Endodermal cell (in vitro differentiated cells): ENCODE results near the gene ANLN. TPM values are rescaled to one million over a fixed set of nuclear protein-coding genes. Genes with fewer than 3 reads are reported as not detected.

ENCODE experiments used
- DNase-seq: peaks from one replicate; pipeline ENCODE4 v3.0.0-alpha.2; 2017
- H3K27ac ChIP-seq: 2 replicates; pipeline ENCODE4 v1.5.1; 2013; ENCODE audit warnings: mild to moderate bottlenecking, low read depth, low read length, moderate library complexity
- H3K27me3 ChIP-seq: 2 replicates; pipeline ENCODE4 v1.6.1; 2013; ENCODE audit warnings: mild to moderate bottlenecking, low read length, moderate library complexity; ENCODE audit not compliant: insufficient read depth, control insufficient read depth, poor library complexity, severe bottlenecking
- H3K36me3 ChIP-seq: 2 replicates; pipeline ENCODE4 v1.7.0; 2013; ENCODE audit warnings: mild to moderate bottlenecking, low read length, moderate library complexity; ENCODE audit not compliant: control insufficient read depth, insufficient read depth
- H3K4me1 ChIP-seq: one replicate; pipeline ENCODE4 v1.7.0; 2013; ENCODE audit warnings: low read length; ENCODE audit not compliant: control insufficient read depth, insufficient read depth
- H3K4me3 ChIP-seq: 2 replicates; pipeline ENCODE4 v1.5.1; 2013; ENCODE audit warnings: mild to moderate bottlenecking, low read length, moderate library complexity
- H3K9ac ChIP-seq: 2 replicates; pipeline ENCODE4 v1.6.1; 2013; ENCODE audit warnings: mild to moderate bottlenecking, low read length, moderate library complexity; ENCODE audit not compliant: poor library complexity, severe bottlenecking; ENCODE audit errors: extremely low read depth
- H3K9me3 ChIP-seq: 2 replicates; pipeline ENCODE4 v1.6.1; 2013; ENCODE audit warnings: mild to moderate bottlenecking, low read length, moderate library complexity; ENCODE audit not compliant: control insufficient read depth
- H3K27ac Mint-ChIP-seq: 2 replicates; pipeline ENCODE4 v1.8.0; 2020; ENCODE audit warnings: mixed read lengths
- H3K27me3 Mint-ChIP-seq: 2 replicates; pipeline ENCODE4 v1.8.0; 2021; ENCODE audit warnings: mild to moderate bottlenecking, mixed read lengths; ENCODE audit not compliant: insufficient read depth
- H3K36me3 Mint-ChIP-seq: 2 replicates; pipeline ENCODE4 v1.8.0; 2020; ENCODE audit warnings: low read depth, mixed read lengths
- H3K4me1 Mint-ChIP-seq: 2 replicates; pipeline ENCODE4 v1.8.0; 2020; ENCODE audit warnings: mixed read lengths
- H3K4me3 Mint-ChIP-seq: 2 replicates; pipeline ENCODE4 v1.8.0; 2020; ENCODE audit warnings: mild to moderate bottlenecking, moderate library complexity, mixed read lengths
- H3K9me3 Mint-ChIP-seq: 2 replicates; pipeline ENCODE4 v1.8.0; 2020; ENCODE audit warnings: mild to moderate bottlenecking, mixed read lengths
- WGBS, 2 experiments: methylation state at CpG; one replicate each; pipeline versions ENCODE4 v1.1.5 to v1.1.7; 2013; ENCODE audit warnings: missing lambda C conversion rate in 2 of 2, mixed read lengths in 1 of 2; ENCODE audit not compliant: insufficient coverage in 1 of 2, insufficient read length in 1 of 2; 5-methylcytosine and 5-hydroxymethylcytosine counted together
- total RNA-seq, 2 donors: library from RNA; stranded (reverse); fragmentation: NEBNext Ultra II Directional in 1 of 2; extraction: Animal tissue kit (Norgen Biotek cat#: 25700) in 1 of 2; gene quantifications; 2 replicates in 1 of 2; 3 replicates in 1 of 2; pipeline ENCODE4 v1.2.1, GENCODE V29; 2021
- TF ChIP-seq, protein P1 (sequence below): fragments of 200-600 bp; sonication (generic); conservative IDR thresholded peaks from 2 replicates; pipeline ENCODE4 v1.5.0; 2021; ENCODE audit warnings: antibody characterized with exemption, mild to moderate bottlenecking

ANLN gene
- total RNA-seq, 2 donors from 2014 or later, result 78.6 to 138 TPM

DNA sequence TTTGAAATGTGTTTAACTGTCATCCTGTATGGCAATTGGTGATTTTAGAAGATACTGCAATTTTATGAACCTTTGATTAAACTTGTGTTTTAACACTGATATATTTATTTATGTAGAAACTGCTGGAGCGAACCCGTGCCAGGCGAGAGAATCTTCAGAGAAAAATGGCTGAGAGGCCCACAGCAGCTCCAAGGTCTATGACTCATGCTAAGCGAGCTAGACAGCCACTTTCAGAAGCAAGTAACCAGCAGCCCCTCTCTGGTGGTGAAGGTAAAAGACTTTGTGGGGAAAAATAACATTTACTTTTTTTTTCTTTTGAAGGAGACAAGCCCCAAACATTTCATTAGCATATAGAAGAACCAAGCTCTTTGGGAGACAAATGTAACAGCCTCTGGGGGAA, 6.5 kb downstream of the ANLN start:
- peaks cover 58% of the 10 kb centered on the region for H3K36me3 ChIP-seq
- H3K27me3 ChIP-seq, result no peaks in the 10 kb centered on the region
- Mint-ChIP-seq H3K36me3 (peaks cover 56% of the 10 kb centered on the region), H3K4me1 (peaks cover 19% of the 10 kb centered on the region), H3K27me3 (no peaks in the 10 kb centered on the region), H3K27ac (no peak overlapping the region), H3K4me3 (no peak overlapping the region), H3K9me3 (peaks cover 10% of the 10 kb centered on the region)
- H3K9ac ChIP-seq, result no peak overlapping the region
- TF ChIP-seq, protein P1, sequence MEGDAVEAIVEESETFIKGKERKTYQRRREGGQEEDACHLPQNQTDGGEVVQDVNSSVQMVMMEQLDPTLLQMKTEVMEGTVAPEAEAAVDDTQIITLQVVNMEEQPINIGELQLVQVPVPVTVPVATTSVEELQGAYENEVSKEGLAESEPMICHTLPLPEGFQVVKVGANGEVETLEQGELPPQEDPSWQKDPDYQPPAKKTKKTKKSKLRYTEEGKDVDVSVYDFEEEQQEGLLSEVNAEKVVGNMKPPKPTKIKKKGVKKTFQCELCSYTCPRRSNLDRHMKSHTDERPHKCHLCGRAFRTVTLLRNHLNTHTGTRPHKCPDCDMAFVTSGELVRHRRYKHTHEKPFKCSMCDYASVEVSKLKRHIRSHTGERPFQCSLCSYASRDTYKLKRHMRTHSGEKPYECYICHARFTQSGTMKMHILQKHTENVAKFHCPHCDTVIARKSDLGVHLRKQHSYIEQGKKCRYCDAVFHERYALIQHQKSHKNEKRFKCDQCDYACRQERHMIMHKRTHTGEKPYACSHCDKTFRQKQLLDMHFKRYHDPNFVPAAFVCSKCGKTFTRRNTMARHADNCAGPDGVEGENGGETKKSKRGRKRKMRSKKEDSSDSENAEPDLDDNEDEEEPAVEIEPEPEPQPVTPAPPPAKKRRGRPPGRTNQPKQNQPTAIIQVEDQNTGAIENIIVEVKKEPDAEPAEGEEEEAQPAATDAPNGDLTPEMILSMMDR, result no peak
- no peak for DNase-seq
- peaks cover 5% of the 10 kb centered on the region for H3K4me1 ChIP-seq
- 95% methylated on average over 4 of the region's 4 CpGs for WGBS, 2 experiments
- peaks cover 10% of the 10 kb centered on the region for H3K9me3 ChIP-seq
- no peak overlapping the region for H3K27ac ChIP-seq
- H3K4me3 ChIP-seq, result no peak overlapping the region

DNA sequence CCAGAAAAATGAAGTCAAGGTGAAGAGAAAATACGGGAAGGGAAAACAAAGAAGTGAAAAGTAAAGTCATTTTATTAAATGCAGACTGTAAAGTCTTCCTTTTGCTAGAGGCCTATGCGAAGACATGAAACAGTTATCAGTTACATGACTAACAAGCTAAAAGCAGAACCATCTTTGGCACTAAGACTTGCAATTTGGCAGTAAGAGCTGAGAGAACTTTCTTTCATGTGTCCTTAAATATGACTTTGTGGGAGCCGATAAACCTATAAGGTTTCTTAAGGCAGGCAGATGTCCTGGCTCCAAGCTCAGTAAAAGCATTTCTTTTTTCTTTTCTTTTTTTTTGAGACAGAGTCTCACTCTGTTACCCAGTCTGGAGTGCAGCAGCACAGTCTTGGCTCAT, 10.4 kb downstream of the ANLN start:
- H3K36me3 Mint-ChIP-seq, result peaks cover 70% of the 10 kb centered on the region
- H3K9ac ChIP-seq, result no peak overlapping the region
- no peak overlapping the region for H3K27ac ChIP-seq
- no peaks in the 10 kb centered on the region for H3K27me3 ChIP-seq
- H3K27ac Mint-ChIP-seq, result no peak overlapping the region
- DNase-seq, result no peak
- no peak overlapping the region for H3K4me3 ChIP-seq
- peaks cover 7% of the 10 kb centered on the region for H3K9me3 Mint-ChIP-seq
- no peak overlapping the region for H3K4me3 Mint-ChIP-seq
- TF ChIP-seq, protein P1, result no peak
- H3K4me1 ChIP-seq, result no peaks in the 10 kb centered on the region
- WGBS, 2 experiments, result 99 to 100% methylated on average over 3 of the region's 3 CpGs
- H3K4me1 Mint-ChIP-seq, result no peaks in the 10 kb centered on the region
- H3K36me3 ChIP-seq, result peaks cover 80% of the 10 kb centered on the region
- no peaks in the 10 kb centered on the region for H3K27me3 Mint-ChIP-seq
- H3K9me3 ChIP-seq, result peaks cover 8% of the 10 kb centered on the region

DNA sequence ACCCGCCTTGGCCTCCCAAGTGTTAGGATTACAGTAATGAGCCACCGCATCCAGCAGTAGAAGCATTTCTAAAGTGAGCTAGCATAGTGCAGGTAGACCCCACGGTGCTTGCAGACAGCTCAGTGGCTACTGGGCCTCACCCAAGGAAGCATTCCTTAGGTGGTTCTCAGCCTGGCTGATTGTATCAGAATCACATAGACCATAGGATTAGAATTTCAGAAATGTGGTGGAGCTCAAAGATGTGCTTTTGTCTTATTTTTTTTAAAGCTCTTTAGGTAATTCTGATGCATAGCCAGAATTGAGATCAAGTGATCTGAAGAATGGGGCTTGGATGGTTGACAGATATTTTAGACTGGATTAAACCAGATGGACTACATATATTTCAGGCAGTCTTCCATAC, 10.9 kb downstream of the ANLN start:
- DNase-seq, result no peak
- TF ChIP-seq, protein P1, result no peak
- H3K4me1 Mint-ChIP-seq, result no peaks in the 10 kb centered on the region

More for the DNA sequence above, 10.9 kb downstream of the ANLN start:
- Histone ChIP-seq H3K27ac (no peak overlapping the region), H3K9me3 (peaks cover 2% of the 10 kb centered on the region), H3K4me3 (no peak overlapping the region), H3K36me3 (peaks cover 80% of the 10 kb centered on the region), H3K27me3 (no peaks in the 10 kb centered on the region), H3K9ac (no peak overlapping the region), H3K4me1 (no peaks in the 10 kb centered on the region)
- H3K36me3 Mint-ChIP-seq, result peaks cover 65% of the 10 kb centered on the region
- no peak overlapping the region for H3K4me3 Mint-ChIP-seq
- H3K27ac Mint-ChIP-seq, result no peak overlapping the region
- WGBS, 2 experiments, result 96 to 100% methylated on average over 3 of the region's 3 CpGs
- H3K27me3 Mint-ChIP-seq, result no peaks in the 10 kb centered on the region
- H3K9me3 Mint-ChIP-seq, result peaks cover 2% of the 10 kb centered on the region
